Measurements from ENCODE around the gene LRCH1. TPM values are rescaled to one million over a fixed set of nuclear protein-coding genes. Genes with fewer than 3 reads are reported as not detected.

Gene LRCH1
- total RNA-seq, 1 experiment from 2014 or later: 27.0 TPM

DNA sequence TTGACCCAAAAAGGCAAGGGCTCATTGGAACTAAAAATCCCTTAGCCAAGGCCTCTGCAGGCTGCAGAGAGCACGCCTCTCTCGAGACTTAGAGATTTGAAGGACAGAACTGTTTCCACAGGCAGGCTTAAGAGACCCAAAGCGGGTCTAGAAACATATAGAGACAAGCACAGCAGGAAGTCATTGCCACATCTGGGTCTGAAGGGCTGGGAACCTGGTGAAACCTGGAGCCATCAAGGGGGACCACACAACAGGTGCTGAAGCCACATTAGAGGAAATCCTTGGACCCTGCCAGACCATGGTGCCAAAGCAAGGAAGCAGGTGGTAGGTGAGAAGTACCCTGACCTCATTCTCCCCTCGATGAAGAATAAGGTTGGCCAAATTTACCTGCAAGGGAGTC is 33.8 kb upstream of the LRCH1 start:
- H3K36me3 ChIP-seq (ENCODE audit: control insufficient read depth, insufficient read depth, low read length): no peaks in the 10 kb centered on the region
- ChIA-PET CTCF (no interaction called here), POLR2A (no interaction called here)
- H3K9me3 ChIP-seq: peaks cover 4% of the 10 kb centered on the region; the same call in 1 of the 2 replicates
- Mint-ChIP-seq H3K4me3 (ENCODE audit: unreplicated experiment) (no peak overlapping the region), H3K4me1 (ENCODE audit: low read depth, unreplicated experiment) (peaks cover 32% of the 10 kb centered on the region), H3K27me3 (ENCODE audit: insufficient read depth, unreplicated experiment) (no peaks in the 10 kb centered on the region), H3K9me3 (ENCODE audit: unreplicated experiment) (peaks cover 10% of the 10 kb centered on the region), H3K27ac (ENCODE audit: unreplicated experiment) (no peak overlapping the region), H3K36me3 (ENCODE audit: insufficient read depth, unreplicated experiment) (no peaks in the 10 kb centered on the region)
- BruUV-seq (replicated peaks): no TSS peak
- no peaks in the 10 kb centered on the region for H3K27me3 ChIP-seq (replicated peaks; ENCODE audit: control insufficient read depth, insufficient read depth, low read length)
- TF ChIP-seq, protein P1, sequence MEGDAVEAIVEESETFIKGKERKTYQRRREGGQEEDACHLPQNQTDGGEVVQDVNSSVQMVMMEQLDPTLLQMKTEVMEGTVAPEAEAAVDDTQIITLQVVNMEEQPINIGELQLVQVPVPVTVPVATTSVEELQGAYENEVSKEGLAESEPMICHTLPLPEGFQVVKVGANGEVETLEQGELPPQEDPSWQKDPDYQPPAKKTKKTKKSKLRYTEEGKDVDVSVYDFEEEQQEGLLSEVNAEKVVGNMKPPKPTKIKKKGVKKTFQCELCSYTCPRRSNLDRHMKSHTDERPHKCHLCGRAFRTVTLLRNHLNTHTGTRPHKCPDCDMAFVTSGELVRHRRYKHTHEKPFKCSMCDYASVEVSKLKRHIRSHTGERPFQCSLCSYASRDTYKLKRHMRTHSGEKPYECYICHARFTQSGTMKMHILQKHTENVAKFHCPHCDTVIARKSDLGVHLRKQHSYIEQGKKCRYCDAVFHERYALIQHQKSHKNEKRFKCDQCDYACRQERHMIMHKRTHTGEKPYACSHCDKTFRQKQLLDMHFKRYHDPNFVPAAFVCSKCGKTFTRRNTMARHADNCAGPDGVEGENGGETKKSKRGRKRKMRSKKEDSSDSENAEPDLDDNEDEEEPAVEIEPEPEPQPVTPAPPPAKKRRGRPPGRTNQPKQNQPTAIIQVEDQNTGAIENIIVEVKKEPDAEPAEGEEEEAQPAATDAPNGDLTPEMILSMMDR (IDR thresholded peaks at IDR 0.05; ENCODE audit: insufficient read depth in 1 of 2, low read depth in 1 of 2, low read length in 1 of 2, severe bottlenecking in 1 of 2, unreplicated experiment in 1 of 2): no peak
- intact Hi-C loops (cut with micrococcal nuclease; ENCODE audit: unreplicated experiment): no loop called here
- DNase-seq: no peak
- H3K4me1 ChIP-seq: peaks cover 31% of the 10 kb centered on the region
- no peak overlapping the region for H3K4me3 ChIP-seq (ENCODE audit: low read depth, low read length)

DNA sequence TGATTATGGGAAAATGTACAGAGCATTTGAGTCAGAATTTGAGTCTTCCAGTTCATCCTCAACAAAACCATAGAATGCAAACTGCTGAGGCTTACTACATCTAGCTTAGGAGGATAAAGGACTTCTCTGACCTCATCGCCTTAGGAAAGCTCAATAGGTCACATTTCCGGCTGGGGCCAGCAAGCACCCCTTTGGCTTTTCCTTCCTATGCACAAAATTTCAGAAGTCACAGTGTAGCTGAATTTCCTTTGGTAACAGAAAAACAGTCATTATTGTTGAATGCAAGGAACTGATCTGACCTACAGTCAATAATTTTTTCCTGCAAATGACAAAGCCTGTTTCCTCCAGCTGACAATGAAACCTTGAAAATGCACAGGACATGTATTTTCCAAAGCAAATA is 32.8 kb upstream of the LRCH1 start:
- H3K36me3 ChIP-seq (ENCODE audit: control insufficient read depth, insufficient read depth, low read length): no peaks in the 10 kb centered on the region
- no peak overlapping the region for H3K4me3 ChIP-seq (ENCODE audit: low read depth, low read length)
- ChIA-PET CTCF (no interaction called here), POLR2A (no interaction called here)
- TF ChIP-seq, protein P1 (IDR thresholded peaks at IDR 0.05; ENCODE audit: insufficient read depth in 1 of 2, low read depth in 1 of 2, low read length in 1 of 2, severe bottlenecking in 1 of 2, unreplicated experiment in 1 of 2): no peak
- Mint-ChIP-seq H3K27me3 (ENCODE audit: insufficient read depth, unreplicated experiment) (no peaks in the 10 kb centered on the region), H3K36me3 (ENCODE audit: insufficient read depth, unreplicated experiment) (no peaks in the 10 kb centered on the region), H3K27ac (ENCODE audit: unreplicated experiment) (no peak overlapping the region), H3K4me3 (ENCODE audit: unreplicated experiment) (no peak overlapping the region), H3K9me3 (ENCODE audit: unreplicated experiment) (peaks cover 10% of the 10 kb centered on the region), H3K4me1 (ENCODE audit: low read depth, unreplicated experiment) (peaks cover 32% of the 10 kb centered on the region)
- DNase-seq: no peak
- intact Hi-C loops (cut with micrococcal nuclease; ENCODE audit: unreplicated experiment): no loop called here
- peaks cover 4% of the 10 kb centered on the region; the same call in 1 of the 2 replicates for H3K9me3 ChIP-seq
- no peaks in the 10 kb centered on the region for H3K27me3 ChIP-seq (replicated peaks; ENCODE audit: control insufficient read depth, insufficient read depth, low read length)
- no TSS peak for BruUV-seq (replicated peaks)
- peaks cover 31% of the 10 kb centered on the region for H3K4me1 ChIP-seq

DNA sequence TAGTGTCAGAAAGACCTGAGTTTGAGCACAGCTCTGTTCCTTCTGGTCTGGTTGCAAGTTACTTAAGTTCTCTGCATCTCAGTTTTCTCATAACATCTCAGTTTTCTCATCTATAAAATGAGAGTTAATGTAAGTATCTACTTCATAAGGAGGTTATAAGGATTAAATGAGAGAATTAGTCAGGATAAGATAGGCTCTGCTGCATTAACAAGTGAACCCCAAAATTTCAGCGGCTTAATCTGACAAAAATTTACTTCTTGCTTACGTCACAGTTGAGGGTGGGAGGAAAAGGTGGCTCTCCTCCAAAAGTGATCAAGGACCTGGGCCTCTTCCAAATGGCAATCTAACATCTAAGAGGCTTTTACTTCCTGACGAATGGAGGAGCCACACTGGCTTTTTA is 31.5 kb upstream of the LRCH1 start:
- TF ChIP-seq, protein P1 (IDR thresholded peaks at IDR 0.05; ENCODE audit: insufficient read depth in 1 of 2, low read depth in 1 of 2, low read length in 1 of 2, severe bottlenecking in 1 of 2, unreplicated experiment in 1 of 2): no peak
- Mint-ChIP-seq H3K27ac (ENCODE audit: unreplicated experiment) (no peak overlapping the region), H3K4me1 (ENCODE audit: low read depth, unreplicated experiment) (peaks cover 31% of the 10 kb centered on the region), H3K4me3 (ENCODE audit: unreplicated experiment) (no peak overlapping the region), H3K9me3 (ENCODE audit: unreplicated experiment) (no peaks in the 10 kb centered on the region), H3K27me3 (ENCODE audit: insufficient read depth, unreplicated experiment) (no peaks in the 10 kb centered on the region), H3K36me3 (ENCODE audit: insufficient read depth, unreplicated experiment) (no peaks in the 10 kb centered on the region)
- POLR2A ChIA-PET: no interaction called here
- CTCF ChIA-PET: interaction anchor here (0.5 kb wide), 1 partner anchor 199 kb away, joined by 4 read pairs; no protein-coding TSS in a partner anchor
- DNase-seq: no peak
- no peaks in the 10 kb centered on the region for H3K27me3 ChIP-seq (replicated peaks; ENCODE audit: control insufficient read depth, insufficient read depth, low read length)
- H3K4me3 ChIP-seq (ENCODE audit: low read depth, low read length): no peak overlapping the region
- no peaks in the 10 kb centered on the region for H3K36me3 ChIP-seq (ENCODE audit: control insufficient read depth, insufficient read depth, low read length)
- H3K9me3 ChIP-seq: peaks cover 4% of the 10 kb centered on the region; the same call in 1 of the 2 replicates
- BruUV-seq (replicated peaks): no TSS peak
- intact Hi-C loops (cut with micrococcal nuclease; ENCODE audit: unreplicated experiment): no loop called here
- H3K4me1 ChIP-seq: peaks cover 31% of the 10 kb centered on the region

Data from Caco-2 (cell line).